Activated CD4-positive, alpha-beta T cell treated with anti-CD3 and anti-CD28 coated beads for 4 hours (primary cell): ENCODE measurements around the gene C15orf62.
A peak's percentile ranks its signal among the peaks of the same experiment; 100 is the strongest.

Source experiments
- DNase-seq, 2 donors: peaks; one replicate each; pipeline ENCODE4 v3.0.0-alpha.2; 2020

The C15orf62 gene

DNA sequence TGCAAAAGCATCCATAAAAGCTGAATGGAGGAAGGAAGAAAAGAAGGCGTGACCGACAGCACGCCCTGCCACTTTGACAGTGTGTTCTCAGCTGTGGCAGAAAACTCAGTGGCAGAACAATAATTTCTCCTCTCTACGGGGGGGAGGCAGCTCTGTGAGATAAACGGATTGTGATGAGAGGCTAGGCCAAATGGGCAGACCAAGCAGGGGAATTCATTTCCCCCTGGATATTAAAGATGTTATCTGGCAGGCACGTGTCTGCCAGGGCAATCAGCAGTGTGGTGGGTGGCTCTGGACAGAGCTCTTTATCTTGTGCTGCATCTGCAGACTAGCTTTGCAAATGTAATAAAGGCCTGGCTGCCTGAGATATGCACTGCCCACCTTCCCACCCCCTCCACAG lies 12.8 kb upstream of the C15orf62 start:
- no peak for DNase-seq

DNA sequence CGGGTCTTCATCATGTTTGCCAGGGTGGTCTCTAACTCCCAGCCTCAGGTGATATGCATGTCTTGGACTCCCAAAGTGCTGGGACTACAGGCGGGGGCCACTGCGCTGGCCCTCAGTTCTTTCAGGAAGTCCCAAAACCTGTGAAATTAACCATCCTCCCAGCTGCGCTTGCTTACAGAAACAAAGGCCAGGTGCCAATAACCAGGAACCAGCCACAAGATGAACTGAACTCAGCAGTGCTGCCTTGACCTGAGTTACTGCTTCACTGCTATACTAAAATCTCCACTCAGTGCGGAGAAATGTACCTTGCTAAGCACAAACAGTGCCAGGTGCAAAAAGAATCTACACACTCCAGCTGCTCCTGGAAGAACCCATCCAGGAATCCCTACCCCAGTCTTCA lies 9.8 kb upstream of the C15orf62 start:
- no peak for DNase-seq

DNA sequence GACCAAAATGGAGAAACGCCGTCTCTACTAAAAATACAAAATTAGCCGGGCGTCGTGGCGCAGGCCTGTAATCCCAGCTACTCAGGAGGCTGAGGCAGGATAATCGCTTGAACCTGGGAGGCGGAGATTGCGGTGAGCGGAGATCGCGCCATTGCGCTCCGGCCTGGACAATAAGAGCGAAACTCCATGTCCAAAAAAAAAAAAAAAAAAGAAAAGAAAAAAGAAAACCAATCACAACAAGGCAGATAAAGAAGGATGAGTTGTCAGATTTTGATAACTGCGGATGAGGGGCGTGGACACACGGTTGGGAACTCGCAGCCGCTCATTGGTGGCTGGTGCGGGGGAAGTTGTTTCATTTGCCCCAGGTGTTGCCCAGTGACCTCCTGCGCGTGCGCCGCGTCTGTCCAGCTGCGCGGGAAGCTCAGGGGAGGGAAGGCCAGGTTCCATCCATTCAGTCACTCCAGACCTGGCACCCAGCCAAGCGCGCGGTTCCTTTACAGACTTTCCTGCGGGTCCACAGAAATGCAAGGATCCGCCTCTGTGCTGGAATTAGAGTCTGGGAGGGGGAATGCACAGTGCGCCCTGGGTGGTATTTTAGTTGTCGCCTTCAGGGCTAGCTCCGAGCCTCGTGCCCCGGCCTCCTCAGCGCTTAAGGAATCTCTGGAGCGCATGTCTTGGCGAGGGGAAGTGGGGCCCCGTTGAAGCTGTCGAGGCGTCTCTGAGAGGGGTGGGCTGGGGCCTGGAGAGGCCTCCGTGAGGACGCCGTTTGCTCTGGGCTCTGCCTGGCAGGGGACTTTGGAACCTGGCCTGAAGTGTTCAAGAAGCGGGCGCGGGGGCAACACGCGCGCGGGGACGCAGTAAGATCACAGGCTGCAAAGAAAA lies 6.6 kb upstream of the C15orf62 start:
- DNase-seq: peak; percentile 21 to 29

DNA sequence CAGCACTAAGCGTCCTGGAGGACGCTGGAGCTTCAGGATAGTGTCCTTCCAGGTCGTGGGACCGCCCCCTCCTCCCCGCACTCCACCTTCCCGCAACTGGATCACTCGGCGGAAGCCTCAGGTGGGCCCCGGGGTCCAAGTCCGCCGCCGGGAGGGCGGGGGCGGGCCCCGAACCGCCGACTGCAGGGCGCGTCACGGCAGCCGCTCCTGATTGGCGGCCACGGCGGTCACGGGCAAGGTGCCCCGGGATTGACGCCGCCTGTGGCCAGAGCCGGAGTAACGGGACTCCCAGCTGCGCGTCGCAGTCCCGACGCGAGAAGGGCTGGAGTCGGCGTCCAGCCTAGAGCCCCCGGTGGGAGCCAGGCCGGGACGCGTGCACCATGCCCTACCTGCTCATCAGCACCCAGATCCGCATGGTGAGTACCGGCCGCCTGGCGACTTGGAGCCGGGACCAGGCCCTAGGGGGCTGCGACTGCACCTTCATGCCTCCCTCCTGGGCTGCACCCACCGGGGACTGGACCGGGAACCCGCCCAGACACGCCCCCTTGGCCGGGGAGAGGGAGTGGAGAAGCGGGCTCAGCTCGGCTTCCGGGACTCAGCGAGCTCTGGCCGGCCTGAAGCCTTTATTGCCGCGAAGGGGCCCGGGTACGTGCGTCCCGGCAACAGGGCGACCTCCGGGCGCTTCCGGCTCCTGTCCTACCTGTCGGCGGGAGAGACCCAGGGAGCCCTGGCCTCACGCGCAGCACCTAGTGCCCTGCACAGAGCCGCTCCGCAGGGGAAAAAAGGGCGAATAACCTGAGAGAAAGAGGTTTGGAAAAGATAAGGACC lies 5.8 kb upstream of the C15orf62 start, which contains the start of gene GCHFR:
Gene GCHFR (plus strand): TSS at position 268 of the 828 bp plus-strand sequence. CDS start 113 bp downstream, at position 381.
- DNase-seq: peak; percentile 52 to 60

DNA sequence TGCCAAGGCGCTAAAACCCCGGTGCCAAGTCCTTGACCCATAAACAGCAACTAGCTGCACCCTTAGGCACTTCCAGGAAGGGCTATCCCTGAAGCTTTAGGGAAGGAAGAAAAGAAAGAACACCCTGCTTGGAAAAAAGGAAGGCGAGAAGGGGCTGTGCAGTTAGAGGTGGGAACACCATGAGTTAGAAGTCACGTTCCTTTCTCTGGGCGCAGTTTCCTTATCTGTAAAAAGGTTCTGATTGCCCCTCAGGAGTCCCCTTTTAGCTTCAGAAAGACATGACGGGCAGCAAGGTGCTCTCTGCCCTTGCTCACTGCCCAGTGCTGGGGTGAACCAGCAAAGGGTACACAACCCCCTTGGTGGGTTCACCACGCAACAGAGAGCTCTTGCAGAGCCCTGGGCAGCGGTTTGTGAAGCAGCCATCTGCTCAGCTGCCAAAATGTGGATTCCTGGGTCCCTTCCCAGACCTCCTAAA lies 5.1 kb upstream of the C15orf62 start:
- no peak for DNase-seq

DNA sequence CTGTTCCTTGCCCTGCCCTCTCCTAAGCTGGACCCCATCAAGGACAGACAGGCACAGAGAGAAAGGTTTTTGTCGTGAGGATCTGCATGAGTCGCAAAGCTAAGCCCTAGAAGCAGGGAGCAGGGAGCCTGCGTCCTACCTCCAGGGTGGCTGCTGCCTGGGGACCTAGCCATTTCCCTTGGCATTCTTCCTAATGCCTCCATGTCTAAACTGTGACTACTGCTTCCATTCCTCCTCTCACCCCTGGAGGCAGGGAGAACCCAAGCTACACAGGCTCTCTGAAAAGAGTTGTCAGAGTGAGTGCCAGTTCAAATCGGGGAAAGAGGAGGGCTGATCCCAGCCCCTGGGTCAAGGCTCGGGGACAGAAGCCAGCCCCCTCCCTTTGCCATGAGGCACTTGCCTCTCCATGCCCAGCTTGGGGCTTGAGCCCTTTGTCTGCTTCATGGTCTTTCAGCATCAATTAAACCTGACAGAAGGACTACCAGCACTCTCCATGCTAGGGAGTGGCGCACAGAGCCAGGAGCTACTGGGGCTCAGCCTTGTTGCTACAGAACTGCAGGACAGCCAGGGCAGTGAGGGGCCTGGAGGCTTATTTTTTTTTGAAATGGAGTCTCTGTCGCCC lies 3.5 kb upstream of the C15orf62 start:
- no peak for DNase-seq

DNA sequence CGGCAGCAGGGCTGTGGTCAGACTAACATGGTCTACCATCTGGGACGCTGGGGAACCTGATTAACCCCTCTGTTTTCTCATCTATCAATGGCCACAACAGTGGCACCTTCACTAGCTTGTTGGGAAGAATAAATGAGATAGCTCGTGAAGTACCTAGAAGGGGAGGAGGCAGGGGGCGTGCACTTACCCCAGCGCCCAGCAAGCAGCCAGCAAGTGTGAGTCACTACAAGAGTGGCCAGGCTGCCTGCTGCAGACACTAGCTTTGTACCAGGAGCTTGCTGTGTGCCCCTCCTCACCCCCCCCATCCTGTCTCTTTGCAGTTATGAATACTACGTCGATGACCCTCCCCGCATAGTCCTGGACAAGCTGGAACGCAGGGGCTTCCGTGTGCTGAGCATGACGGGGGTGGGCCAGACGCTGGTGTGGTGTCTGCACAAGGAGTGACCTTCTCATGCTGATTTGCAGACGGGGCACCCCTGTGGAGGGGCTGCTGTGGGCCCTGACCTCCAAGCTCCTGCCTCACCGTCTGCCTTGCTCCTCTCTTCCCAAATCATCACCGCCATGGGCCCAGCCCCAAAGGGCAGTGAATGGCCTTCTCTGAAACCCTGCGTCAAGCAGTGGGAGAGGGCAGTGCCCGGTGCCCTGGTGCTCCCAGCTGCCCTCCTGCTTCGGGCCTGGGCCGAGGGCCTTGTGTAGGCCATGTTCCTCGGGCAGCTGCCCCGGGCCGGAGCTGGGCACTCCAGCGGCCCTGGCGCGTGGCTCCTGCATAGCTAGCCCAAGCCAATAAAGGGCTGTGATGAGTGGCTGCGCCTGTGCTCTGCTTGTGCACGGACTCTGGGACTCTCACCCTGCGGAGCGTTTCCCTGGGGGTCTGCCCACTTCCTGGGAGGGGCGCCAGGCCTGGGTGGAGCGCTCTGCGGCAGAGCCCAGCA lies 2.6 kb upstream of the C15orf62 start:
- DNase-seq: no peak

DNA sequence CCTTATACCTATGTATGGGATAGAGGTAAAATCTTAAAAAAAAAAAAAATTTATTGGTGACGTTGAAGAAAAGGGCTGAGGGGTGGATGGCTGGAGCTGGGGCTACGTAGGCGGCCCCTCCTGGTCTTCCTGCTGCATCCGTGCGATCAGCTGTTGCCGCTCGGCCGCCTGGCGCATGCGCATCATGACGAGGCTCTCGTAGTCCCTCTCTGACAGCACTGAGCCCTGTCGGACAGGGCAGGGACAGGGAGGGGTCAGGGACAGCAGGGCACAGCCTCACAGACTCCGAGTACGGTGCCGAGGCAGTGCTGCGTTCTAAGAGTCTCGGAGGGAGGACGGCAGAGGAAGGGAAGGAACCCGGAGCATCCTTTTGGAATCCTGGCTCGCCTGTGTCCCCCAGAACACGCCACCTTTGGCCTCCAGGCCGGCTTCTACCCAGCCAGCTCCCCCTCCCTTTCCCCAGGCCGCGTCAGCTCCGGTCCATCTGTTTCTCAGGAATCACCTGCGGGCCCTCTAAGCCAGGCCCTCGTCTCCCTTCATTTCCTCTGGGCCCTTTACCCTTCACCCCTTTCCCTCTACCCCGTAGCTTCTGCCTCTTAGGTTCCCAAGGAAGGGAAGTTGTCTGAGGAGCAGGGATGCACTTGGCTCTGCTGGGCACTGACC lies 1.8 kb upstream of the C15orf62 start:
- DNase-seq: no peak

DNA sequence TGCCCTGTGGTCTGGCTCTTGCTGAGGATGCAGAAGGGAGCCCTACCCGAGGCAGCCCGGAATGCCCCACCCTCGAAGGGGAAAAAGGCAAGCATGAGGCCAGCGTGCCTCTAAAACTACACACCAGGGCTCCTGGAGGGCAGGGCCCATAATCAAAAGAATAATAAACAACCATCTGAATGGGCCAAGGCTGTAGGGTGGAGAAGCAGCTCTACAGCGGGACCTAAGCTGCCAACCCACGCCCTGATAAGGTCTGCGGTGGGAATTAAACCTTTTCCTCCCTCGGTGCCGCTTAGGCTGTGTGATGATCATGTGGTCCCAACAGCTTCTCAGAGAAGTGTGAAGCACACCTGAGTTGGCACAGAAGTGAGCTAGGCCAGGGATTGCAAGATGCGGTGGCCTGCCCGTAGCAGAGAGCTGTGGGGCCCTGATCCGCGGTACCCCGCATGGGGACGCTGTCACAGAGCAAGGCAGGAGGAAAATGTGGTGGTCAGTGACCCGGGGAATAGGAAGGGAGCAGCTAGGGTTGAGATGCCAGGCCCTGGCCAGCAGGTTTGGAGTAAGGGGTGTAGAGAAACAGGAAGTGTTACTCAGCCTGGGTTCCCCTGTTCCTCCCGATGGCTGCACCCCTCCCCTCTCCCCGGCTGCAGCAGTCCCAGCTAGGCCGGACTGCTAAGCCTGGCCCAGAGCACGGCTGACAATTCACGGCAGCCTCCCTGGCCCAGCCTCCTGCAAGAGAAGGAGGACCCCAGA lies 1.1 kb upstream of the C15orf62 start:
- no peak for DNase-seq

DNA sequence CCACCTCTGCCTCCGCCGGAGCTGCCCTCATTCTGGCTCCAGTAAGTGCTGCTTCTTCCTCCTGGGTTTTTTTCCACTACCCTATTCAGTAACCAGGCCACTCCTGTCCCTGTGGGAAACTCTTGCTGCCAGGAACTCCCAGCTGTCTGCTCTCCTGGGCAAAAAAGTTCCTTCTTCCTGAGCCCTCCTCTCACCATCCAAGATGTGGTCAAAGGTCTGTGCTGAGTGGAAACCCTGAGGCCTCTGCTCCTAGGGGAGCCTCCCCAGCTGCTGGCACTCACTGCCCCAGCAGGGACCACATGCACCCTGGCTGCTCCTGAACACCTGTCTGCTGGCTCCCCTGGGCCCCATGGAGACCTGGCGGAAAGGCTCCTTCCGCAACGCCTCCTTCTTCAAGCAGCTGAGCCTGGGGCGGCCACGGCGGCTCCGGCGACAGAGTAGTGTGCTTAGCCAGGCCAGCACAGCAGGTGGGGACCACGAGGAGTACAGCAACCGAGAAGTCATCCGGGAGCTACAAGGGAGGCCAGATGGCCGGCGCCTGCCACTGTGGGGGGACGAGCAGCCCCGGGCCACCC lies 454 bp downstream of the C15orf62 start:
- no peak for DNase-seq

DNA sequence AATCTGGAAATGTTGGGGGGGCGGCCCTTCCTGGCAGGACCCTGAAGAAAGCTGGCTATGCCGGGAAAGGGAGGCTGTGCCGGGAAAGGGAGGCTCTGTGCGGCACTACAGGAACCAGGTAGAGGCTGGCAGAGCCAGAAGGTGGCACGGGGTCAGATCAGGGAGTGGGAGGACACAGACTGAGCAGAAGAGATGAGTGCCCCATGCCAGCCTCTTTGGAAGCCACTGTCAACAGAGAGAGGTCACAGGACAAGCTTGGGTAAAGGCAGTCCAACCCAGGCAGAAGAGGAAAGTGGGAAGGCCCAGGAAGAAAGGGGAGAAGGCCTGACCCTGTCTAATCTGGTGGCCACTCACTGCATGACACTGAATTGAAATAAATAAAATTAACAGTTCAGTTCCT lies 1.5 kb downstream of the C15orf62 start:
- no peak for DNase-seq

DNA sequence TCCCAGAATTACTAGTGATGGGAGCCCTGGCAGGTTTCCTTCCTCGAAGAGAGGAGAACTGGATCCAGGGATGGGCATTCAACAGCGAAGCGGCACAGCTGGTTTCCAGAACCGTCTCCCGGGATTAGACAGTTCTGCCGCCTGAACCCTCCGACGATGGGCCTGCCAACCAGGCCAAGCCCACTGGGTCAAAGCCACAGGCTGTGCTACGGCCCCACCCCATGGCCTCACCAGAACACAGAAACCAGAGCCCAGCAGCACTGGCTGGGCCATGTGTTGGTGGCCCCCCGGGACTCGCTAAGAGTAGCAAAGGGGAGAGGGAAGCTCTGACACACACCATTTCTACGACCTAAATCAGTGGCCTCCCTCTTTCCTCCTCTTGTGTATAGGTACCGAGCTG lies 2.2 kb downstream of the C15orf62 start:
- no peak for DNase-seq

DNA sequence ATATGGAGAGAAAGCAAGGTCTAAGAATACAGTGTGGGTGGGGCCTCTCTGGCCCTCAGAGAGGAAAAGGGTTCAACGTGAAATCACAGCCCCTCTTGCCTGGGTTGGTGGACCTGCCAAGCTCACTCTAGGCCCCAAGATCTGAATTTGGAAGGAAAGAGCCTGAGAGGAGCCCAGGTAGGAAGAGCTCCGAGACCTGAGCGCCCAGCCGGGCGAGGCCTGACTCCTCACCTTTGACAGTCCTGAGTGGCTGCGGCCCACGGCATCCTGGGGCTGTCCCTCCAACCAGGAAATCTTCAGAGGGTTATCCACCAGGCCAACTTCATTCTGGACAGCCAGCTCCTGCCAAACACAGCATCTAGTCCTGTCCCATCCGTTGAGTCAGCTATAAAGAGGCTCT lies 3.7 kb downstream of the C15orf62 start:
- no peak for DNase-seq

DNA sequence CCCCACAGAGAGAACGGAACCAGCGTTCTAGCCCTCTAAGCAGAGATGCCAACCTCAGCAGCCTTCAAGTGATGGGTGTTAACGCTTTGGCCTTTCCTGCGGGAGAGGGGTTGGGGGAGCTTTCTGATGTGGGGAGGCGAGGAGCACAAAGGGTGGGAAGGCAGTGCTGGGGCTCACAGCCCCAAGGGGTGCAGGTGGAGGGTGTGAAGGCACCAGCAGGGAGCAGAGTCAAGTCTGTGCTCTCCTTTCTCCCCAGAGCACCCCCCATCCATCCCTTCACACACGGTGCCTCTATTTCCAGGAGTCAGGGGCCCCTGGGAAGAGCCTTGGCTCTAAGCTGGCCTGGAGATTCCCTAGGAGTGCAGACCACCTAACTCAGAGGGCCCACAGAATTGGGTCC lies 4.1 kb downstream of the C15orf62 start:
- no peak for DNase-seq

DNA sequence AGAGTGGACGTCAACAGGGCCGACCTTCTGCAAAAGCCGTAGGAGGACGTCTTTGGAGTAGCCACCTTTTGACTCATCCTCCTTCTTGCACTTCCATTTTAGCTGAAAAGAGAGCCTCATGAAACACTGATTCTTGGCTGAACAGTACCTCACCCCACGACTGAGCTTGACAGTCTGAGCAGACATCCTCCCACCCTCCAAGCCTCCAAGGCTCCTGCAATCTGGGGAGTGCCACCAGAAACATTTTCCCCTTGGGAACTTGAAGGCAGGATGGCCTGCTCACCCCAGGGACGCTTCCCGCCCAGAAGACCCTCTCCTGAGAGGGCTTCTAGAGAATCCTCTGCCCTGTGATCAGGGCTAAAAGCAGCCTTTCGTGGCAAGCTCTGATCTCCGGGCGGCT lies 5.2 kb downstream of the C15orf62 start:
- no peak for DNase-seq

DNA sequence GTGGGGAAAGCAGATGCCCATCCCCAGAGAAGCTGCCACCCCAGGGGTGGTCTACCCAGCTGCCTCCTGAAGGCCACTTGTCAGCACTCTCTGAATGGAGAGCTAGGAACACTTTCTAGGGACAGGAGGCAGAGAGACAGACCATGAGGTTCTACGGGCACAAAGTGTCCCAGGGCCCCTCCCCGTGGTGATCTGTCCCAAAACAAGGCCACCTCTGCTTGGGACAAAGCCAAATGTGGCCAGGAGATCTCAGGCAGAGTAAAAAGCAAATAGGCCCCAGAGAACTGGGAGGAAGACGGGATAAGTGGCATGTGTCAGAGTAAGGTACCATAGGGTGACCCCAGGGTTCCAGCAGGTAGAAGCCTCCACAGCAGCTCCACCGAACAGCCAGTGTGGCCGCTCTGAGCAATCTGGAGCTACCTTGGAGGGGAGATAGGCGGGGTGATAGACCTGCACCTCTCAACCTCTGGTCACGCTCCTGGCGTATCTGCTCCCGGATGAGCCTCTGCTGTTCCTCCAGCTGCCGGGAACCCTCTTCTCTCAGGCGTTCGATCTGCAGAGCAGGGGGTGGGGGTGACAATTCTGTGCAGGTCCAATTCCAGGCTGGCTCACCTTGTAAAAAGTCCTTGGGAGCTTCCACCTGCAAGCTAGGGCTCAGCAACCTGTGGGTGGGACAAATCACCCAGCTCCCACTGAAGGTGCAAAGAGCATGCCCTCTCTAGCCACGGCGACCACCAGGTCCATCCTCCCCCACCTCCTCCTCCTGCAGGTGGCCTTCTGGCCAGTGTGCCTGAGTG lies 6.2 kb downstream of the C15orf62 start:
- DNase-seq: no peak

DNA sequence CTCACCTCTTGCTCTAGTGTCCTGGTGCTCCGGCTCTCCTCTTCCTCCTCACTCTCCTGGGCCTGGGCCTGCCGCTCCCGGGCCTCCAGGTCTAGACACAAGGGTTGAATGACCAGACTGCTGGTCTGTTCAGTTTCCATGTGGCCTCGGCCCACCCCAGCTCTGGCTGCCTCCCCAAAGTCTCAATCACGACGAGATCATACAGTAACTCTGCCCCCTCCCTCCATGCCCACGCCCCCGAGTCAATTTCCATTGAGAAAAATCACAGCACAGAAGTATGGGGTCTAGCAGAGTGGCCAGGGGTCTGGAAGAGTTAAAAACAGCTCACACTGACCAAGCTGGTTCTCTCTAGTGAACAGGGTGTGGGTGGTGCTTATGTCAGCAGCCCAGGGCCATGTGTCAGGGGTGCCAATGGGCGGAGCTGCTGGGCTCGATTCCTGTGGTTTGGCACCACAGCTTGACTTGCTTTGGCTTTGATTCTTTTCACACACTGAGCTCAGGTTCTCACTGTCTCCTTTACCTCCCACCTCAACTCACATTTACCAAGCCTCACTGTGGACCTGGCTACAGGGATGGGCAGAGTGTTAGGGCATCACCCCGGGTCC lies 6.9 kb downstream of the C15orf62 start:
- DNase-seq: no peak

DNA sequence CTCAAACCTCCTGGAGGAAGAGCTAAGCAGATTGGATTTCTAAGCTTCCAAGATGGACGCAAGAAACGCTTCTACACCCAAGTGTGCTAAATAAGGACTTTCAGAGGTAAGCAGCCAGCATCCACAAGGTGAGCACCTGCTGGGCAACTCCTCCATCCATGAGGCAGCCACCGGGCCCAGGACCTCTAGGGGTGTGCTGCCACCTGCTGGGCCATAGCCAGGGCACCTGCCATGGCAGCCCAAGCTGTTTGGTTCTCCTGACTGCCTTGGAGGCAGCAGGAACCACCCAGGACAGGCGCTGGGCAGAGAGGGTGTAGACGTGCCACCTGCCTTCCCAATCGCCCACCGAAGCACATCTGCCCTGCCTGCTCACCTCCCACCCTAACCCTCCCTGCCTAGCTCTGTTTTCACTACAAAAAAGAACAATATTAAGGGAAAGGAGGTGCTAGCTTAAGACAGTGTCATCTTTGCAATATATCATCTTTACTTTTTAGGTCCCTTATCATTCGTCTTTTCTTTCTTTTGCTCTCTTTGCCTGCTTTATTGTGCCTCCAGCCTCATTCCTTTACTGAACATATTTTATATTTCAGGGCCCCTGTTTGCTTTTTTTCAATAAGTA lies 12.9 kb downstream of the C15orf62 start:
- peak; percentile 78 to 80 for DNase-seq

DNA sequence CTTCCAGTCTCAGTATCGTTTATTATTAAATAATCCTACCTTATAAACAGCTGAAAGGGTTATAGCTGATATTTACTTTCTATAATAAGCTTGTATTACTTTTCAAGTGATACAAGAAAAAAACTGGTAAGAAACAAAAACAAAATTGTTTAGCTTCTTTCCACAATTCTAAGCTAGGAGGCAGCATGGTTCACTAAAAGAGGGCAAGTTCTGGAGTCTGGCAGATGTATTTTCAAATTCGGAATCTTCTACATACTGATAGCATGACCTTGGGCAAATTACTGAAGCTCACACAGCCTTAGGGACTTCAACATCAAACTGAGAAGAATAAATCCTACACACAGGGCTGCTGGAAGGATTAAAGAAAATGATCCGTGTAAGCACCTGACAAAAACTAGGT lies 15.4 kb downstream of the C15orf62 start:
- DNase-seq: no peak
